DMS79 treated with DMSO at 0.1 percent for 48 hours (cell line): ENCODE results near the gene KRT79.

Experiments used
- DNase-seq: peaks from one replicate; lab custom pipeline; 2025; lab: John Stamatoyannopoulos, UW

The KRT79 gene

GRCh38 chr12:52789637-52790426 lies 44.3 kb downstream of the KRT79 start:
- DNase-seq: no peak

GRCh38 chr12:52788876-52789636 lies 45.1 kb downstream of the KRT79 start:
- DNase-seq: no peak

- DNase-seq: no peak
These were observed 45.8 kb downstream of the KRT79 start for GRCh38 chr12:52788192-52788875.

- no peak for DNase-seq
These were observed 46.6 kb downstream of the KRT79 start for GRCh38 chr12:52787324-52788191.

- DNase-seq: no peak
These were observed 49.2 kb downstream of the KRT79 start for GRCh38 chr12:52784909-52785308.

GRCh38 chr12:52783563-52784316 lies 50.4 kb downstream of the KRT79 start:
- no peak for DNase-seq

GRCh38 chr12:52782502-52782901 lies 51.6 kb downstream of the KRT79 start:
- no peak for DNase-seq

- DNase-seq: no peak
These were observed 52.6 kb downstream of the KRT79 start for GRCh38 chr12:52781399-52782082.

- DNase-seq: no peak
These were observed 54.2 kb downstream of the KRT79 start for GRCh38 chr12:52779914-52780313.

GRCh38 chr12:52778833-52779232 lies 55.3 kb downstream of the KRT79 start:
- DNase-seq: no peak

- DNase-seq: no peak
These were observed 56.5 kb downstream of the KRT79 start for GRCh38 chr12:52777566-52777965.

- DNase-seq: no peak
These were observed 57.2 kb downstream of the KRT79 start, which contains the start of gene KRT76 for GRCh38 chr12:52776913-52777395. TSS of gene KRT76 (minus strand) at chr12:52777345. CDS start at chr12:52777291, 54 bp downstream.

- DNase-seq: no peak
These were observed 57.7 kb downstream of the KRT79 start for GRCh38 chr12:52776435-52776834.

- no peak for DNase-seq
These were observed 59.4 kb downstream of the KRT79 start for GRCh38 chr12:52774629-52775250.

GRCh38 chr12:52772772-52773171 lies 61.3 kb downstream of the KRT79 start:
- no peak for DNase-seq

GRCh38 chr12:52772188-52772587 lies 61.9 kb downstream of the KRT79 start:
- no peak for DNase-seq

- DNase-seq: no peak
These were observed 62.6 kb downstream of the KRT79 start for GRCh38 chr12:52771505-52771904.
